ENCODE results near the gene TMX2. TPM values are rescaled to one million over a fixed set of nuclear protein-coding genes. Genes with fewer than 3 reads are reported as not detected.

TMX2 gene
- total RNA-seq, 1 experiment from 2014 or later, result 138 TPM

DNA sequence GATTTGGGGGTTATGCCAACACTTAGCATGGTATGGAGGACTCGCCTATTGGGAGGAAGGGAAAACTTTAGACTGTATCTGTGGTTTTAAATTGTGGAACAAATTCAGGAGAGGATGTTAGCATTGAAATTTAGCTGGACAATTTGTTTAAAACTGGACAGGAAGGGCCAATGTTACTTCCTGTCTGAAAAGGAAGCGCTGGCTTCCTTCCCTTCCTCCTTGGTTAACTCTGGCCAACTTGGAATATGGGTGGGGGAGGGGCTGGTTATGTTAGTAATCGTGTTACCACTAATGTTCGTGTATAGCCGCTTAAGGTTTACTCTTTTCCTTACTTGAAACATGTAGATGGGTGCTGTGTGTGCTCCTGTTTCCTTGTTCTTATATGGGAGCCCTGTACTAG lies 63.1 kb downstream of the TMX2 start:
- H2AFZ ChIP-seq, result no peak overlapping the region
- H3K9me3 ChIP-seq (ENCODE audit: insufficient read depth, low read depth), result no peaks in the 10 kb centered on the region
- peaks cover 16% of the 10 kb centered on the region; the same call in 1 of the 2 replicates for H4K20me1 ChIP-seq (ENCODE audit: insufficient read depth)
- intact Hi-C loops (cut with micrococcal nuclease; ENCODE audit: unreplicated experiment), result loop anchor here (10.0 kb wide), 2 partner anchors 451 to 1779 kb away; partner anchors contain the start of gene TNKS1BP1
- peaks cover 97% of the 10 kb centered on the region for H3K4me1 ChIP-seq (replicated peaks; ENCODE audit: insufficient read depth)
- TF ChIP-seq, protein P1, sequence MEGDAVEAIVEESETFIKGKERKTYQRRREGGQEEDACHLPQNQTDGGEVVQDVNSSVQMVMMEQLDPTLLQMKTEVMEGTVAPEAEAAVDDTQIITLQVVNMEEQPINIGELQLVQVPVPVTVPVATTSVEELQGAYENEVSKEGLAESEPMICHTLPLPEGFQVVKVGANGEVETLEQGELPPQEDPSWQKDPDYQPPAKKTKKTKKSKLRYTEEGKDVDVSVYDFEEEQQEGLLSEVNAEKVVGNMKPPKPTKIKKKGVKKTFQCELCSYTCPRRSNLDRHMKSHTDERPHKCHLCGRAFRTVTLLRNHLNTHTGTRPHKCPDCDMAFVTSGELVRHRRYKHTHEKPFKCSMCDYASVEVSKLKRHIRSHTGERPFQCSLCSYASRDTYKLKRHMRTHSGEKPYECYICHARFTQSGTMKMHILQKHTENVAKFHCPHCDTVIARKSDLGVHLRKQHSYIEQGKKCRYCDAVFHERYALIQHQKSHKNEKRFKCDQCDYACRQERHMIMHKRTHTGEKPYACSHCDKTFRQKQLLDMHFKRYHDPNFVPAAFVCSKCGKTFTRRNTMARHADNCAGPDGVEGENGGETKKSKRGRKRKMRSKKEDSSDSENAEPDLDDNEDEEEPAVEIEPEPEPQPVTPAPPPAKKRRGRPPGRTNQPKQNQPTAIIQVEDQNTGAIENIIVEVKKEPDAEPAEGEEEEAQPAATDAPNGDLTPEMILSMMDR (conservative IDR thresholded peaks at IDR 0.05), result no peak
- TF ChIP-seq EZH2 (IDR thresholded peaks at IDR 0.05; ENCODE audit: low read depth), result no peak
- peak overlapping the region; percentile 91 for H3K4me2 ChIP-seq
- H3K36me3 ChIP-seq (ENCODE audit: low read depth), result peaks cover 11% of the 10 kb centered on the region; the same call in 1 of the 2 replicates
- no peak for DNase-seq
- peaks cover 97% of the 10 kb centered on the region for H3K79me2 ChIP-seq (ENCODE audit: low read depth)
- peak overlapping the region; percentile 93 for H3K27ac ChIP-seq
- no peaks in the 10 kb centered on the region for H3K9me2 ChIP-seq (ENCODE audit: insufficient read depth)
- no TSS peak for BruUV-seq (replicated peaks)
- peaks cover 85% of the 10 kb centered on the region for H3F3A ChIP-seq (ENCODE audit: insufficient read depth, low read depth)
- H3K27me3 ChIP-seq (ENCODE audit: insufficient read depth, low read depth), result no peaks in the 10 kb centered on the region
- ChIA-PET POLR2A (ENCODE audit: unreplicated experiment) (interaction anchor here (0.6 to 1.5 kb wide), 3 partner anchors 14 to 34 kb away, joined by 5 to 18 read pairs (median 6); partner anchors contain the start of genes CTNND1 and SELENOH), CTCF (interaction anchor here (0.6 kb wide), 1 partner anchor 28 kb away, joined by 3 read pairs; no protein-coding TSS in a partner anchor)
- H3K4me3 ChIP-seq, result peak overlapping the region; percentile 2; the same call in 1 of the 2 replicates

DNA sequence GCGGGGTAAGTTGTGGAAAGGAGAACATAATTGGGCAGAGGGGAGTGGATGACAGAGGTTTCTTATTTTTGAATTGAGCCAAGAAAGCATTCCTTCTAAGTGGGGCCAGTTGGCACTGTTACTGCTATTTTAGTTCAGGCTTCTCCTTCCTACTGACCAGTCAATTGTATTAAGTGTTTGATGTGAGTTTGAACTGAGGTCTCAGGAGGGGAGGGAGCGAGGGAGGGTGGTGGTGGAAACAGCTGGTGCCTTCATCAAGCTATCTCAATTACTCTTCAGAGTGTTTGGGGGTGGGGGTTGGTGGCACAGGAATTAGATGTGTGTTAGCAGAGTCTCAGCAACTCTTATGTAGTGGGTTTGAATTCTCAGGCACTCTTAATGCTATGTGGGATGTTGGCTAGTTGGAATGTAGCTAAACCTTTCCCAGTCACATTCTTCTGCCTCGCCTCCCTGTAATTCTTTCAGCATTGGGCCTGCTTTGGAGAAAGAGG lies 63.7 kb downstream of the TMX2 start:
- Histone ChIP-seq H3K4me2 (peak overlapping the region; percentile 91), H3K9me3 (ENCODE audit: insufficient read depth, low read depth) (no peaks in the 10 kb centered on the region), H3F3A (ENCODE audit: insufficient read depth, low read depth) (peaks cover 85% of the 10 kb centered on the region), H3K4me3 (peak overlapping the region; percentile 2; the same call in 1 of the 2 replicates), H3K27me3 (ENCODE audit: insufficient read depth, low read depth) (no peaks in the 10 kb centered on the region), H3K79me2 (ENCODE audit: low read depth) (peaks cover 97% of the 10 kb centered on the region), H3K4me1 (replicated peaks; ENCODE audit: insufficient read depth) (peaks cover 97% of the 10 kb centered on the region), H3K36me3 (ENCODE audit: low read depth) (peaks cover 11% of the 10 kb centered on the region; the same call in 1 of the 2 replicates), H3K9me2 (ENCODE audit: insufficient read depth) (no peaks in the 10 kb centered on the region), H3K27ac (peak overlapping the region; percentile 93), H2AFZ (no peak overlapping the region), H4K20me1 (ENCODE audit: insufficient read depth) (peaks cover 13% of the 10 kb centered on the region; the same call in 1 of the 2 replicates)
- POLR2A ChIA-PET (ENCODE audit: unreplicated experiment), result interaction anchor here (0.6 to 0.7 kb wide), 5 partner anchors 13 to 109 kb away, joined by 3 to 6 read pairs (median 5); partner anchors contain the start of gene SELENOH
- intact Hi-C loops (cut with micrococcal nuclease; ENCODE audit: unreplicated experiment), result loop anchor here (10.0 kb wide), 2 partner anchors 451 to 1779 kb away; partner anchors contain the start of gene TNKS1BP1
- DNase-seq, result peak in 1 of 2 experiments; percentile 67
- no TSS peak for BruUV-seq (replicated peaks)
- TF ChIP-seq EZH2 (IDR thresholded peaks at IDR 0.05; ENCODE audit: low read depth), result no peak
- TF ChIP-seq, protein P1 (conservative IDR thresholded peaks at IDR 0.05), result no peak
- CTCF ChIA-PET, result interaction anchor here (0.6 kb wide), 1 partner anchor 29 kb away, joined by 3 read pairs; no protein-coding TSS in a partner anchor

DNA sequence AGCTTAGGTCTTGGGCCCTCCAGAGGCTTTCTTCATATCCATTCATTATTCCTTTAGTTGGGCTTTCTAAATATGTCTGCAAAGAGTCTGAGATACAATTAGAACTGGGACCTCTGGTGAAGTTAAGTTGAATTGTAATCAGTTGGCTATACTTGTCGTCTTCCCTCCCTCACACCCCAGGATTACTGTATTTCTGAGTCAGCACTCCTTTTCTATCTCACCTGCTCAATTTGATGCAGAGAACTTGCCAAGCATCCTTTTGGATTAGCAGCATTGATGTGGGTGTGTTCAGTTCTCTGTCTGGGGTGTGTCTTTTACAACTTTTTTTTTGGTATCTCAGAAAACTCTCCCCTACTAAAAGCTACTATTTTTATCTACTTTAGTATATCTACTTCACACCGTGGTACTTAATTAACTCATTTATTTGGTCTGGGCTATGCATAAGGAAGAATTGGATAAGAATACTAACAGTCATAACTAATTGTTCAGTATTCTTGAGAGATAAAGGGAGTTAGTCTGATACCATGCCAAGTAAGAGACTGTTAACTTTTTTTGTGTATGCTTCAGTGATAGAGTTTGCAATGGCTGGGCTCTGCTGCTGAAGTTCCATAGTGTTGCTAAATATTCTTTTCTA lies 64.3 kb downstream of the TMX2 start:
- peak overlapping the region; percentile 50; the same call in 1 of the 2 replicates for H3K4me3 ChIP-seq
- no TSS peak for BruUV-seq (replicated peaks)

More for the DNA sequence above, 64.3 kb downstream of the TMX2 start:
- Histone ChIP-seq H3K9me3 (ENCODE audit: insufficient read depth, low read depth) (no peaks in the 10 kb centered on the region), H2AFZ (no peak overlapping the region), H3K27ac (peak overlapping the region; percentile 93), H3K4me1 (replicated peaks; ENCODE audit: insufficient read depth) (peaks cover 95% of the 10 kb centered on the region), H3K36me3 (ENCODE audit: low read depth) (peaks cover 11% of the 10 kb centered on the region; the same call in 1 of the 2 replicates), H3K4me2 (peak overlapping the region; percentile 91), H3K27me3 (ENCODE audit: insufficient read depth, low read depth) (no peaks in the 10 kb centered on the region), H4K20me1 (ENCODE audit: insufficient read depth) (peaks cover 13% of the 10 kb centered on the region; the same call in 1 of the 2 replicates), H3F3A (ENCODE audit: insufficient read depth, low read depth) (peaks cover 83% of the 10 kb centered on the region), H3K79me2 (ENCODE audit: low read depth) (peaks cover 93% of the 10 kb centered on the region), H3K9me2 (ENCODE audit: insufficient read depth) (no peaks in the 10 kb centered on the region)
- DNase-seq, result no peak
- ChIA-PET CTCF (no interaction called here), POLR2A (ENCODE audit: unreplicated experiment) (interaction anchor here (0.6 to 0.7 kb wide), 5 partner anchors 13 to 109 kb away, joined by 3 to 5 read pairs (median 4); partner anchors contain the start of gene CTNND1)
- intact Hi-C loops (cut with micrococcal nuclease; ENCODE audit: unreplicated experiment), result loop anchor here (10.0 kb wide), 2 partner anchors 452 to 1778 kb away; partner anchors contain the start of gene TNKS1BP1
- TF ChIP-seq, protein P1 (conservative IDR thresholded peaks at IDR 0.05), result no peak
- TF ChIP-seq EZH2 (IDR thresholded peaks at IDR 0.05; ENCODE audit: low read depth), result no peak

Data from PC-9 (cell line).